Measurements from ENCODE around the gene KIF1A.

The KIF1A gene

DNA sequence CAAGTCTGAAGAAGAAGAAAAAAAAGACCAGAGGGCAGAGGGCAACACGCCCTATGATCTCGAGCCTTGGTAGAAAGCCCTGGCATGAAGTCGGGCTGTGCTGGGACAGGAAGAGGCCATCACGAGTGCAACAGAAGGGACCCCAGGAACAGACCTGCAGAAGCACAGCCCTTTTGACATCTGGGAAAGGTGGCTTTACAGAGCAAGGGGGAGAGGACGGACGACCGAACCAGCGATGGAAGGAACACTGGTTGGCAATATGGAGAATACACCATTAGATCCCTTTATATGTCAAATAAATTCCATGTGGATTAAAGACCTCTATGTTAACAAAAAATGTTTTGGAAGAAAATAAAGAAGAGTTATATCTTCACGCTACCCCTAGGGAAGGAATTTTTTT, 10.7 kb downstream of the KIF1A start:
- no peak for DNase-seq (ENCODE audit: extremely low spot score, insufficient read length, low read depth)
- no peak for FAIRE-seq

DNA sequence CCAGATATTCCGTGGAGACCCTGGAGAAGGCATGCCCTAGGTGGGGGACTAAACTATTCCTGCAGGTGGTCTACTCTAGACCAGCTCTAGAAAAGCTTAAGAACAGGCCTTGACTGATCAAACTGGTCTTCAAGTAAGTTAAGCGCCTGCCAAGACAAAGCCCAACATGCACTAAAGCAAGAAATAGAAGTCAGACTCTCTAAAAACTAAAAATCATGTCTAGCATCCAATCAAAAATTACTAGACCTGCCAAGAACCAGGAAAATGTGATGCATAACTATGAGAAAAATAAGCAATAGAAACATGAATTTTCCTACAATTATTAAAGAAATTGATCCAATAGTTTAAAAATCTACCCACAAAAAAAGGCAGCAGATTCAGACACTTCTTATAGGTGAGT, 13.6 kb downstream of the KIF1A start:
- DNase-seq (ENCODE audit: extremely low spot score, insufficient read length, low read depth) (no peak), FAIRE-seq (no peak)

DNA sequence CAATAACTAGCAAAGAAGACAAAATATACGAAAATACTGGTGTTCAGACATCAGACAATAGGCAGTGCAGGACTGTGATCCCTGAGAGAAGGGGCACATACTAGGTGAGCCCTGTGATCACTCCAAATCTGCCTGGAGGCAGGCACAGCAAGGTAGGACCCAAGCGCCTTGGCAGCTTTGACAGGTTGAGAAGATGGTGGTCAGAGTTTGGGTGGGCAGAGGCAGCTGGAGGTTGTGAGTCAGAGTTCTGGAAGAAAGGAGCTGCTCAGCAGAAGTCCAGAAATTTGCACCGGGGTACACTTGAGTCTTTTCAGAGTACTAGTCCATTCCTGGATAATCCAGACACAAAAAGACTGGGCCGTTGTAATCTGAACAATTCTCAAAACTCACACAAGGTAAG, 14.0 kb downstream of the KIF1A start:
- DNase-seq (ENCODE audit: extremely low spot score, insufficient read length, low read depth), result no peak
- FAIRE-seq, result no peak

DNA sequence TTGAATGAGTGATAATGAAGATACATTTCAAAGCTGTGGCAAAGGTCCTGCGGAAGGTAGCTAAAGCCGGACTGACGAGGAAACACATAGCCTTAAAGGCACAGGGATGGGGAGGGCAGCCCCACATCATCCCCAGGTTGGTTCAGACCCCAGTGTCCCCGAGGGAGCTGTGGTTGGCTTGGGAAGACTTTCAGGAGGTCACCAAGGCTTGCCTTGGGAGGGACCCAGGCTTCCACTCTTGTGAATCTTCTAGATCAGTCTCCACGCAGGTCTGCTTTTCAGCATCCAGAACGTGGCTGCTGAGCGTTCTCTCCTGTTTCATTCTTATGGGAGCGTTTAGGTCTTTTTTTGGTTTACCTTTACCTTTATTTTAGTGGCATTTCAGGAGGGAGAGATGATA, 16.8 kb downstream of the KIF1A start:
- no peak for DNase-seq (ENCODE audit: extremely low spot score, insufficient read length, low read depth)
- no peak for FAIRE-seq

DNA sequence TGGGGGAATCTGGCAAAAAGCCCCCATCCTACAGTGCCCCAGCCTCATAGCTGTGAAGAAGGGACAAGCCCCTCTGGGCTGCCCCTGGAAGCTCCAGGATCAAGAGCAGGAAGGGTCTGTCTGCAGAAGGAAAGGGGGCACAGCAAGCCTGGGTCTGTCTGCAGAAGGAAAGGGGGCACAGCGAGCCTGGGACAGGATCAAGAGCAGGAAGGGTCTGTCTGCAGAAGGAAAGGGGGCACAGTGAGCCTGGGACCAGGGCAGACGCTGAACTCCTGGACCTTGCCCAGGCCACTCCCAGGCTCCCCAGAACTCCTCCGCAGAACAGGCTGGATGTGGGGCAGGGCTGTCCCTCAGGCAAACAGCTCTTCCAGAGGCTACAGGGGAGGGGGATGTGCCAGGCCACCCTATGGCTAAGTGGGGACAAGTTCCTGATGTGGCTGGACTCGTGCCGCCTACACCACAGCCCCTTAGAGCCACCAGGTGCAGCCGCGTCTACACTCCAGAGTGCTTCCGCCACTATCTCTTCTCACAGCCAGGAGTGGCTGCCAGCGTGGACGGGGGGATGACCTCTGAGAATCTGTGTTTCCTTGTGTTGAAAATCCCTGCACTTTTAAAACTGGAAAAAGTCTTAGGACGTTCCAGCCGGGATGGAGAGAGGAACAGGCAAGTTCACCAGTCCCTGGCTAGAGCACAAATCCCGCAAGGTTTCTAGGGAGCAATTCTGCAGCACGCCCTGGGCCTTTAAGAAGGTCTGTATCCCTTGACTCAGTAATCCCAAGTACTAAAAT, 20.8 kb downstream of the KIF1A start:
- DNase-seq (ENCODE audit: extremely low spot score, insufficient read length, low read depth), result no peak
- no peak for FAIRE-seq

DNA sequence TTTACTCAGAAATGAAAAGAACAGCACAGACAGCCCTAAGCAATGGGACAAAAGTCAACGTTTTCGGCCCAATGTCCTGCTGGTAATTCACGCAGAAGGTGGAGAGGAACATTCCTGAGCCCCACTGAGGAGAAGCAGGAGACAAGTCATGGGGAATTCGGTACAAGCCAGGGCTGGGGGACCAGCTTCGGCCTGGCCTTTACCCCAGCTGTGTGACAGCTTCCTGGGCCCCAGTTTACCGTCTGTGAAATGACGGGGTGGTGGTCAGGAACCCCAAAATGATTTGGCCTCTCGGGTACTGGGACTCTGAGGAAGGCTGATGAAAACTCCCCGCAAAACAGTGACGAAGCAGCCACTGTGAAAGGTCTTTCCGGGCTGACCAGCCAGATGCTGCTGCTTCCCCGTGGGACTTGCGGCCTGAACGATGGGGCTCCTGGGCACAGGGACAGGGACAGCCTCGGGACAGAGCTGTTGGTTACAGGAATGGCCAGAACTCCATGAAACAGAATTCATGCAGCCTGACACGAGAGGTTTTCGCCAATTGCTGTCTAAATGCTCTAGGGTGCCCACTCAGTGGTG, 21.6 kb downstream of the KIF1A start:
- DNase-seq (ENCODE audit: extremely low spot score, insufficient read length, low read depth), result no peak
- FAIRE-seq, result no peak

DNA sequence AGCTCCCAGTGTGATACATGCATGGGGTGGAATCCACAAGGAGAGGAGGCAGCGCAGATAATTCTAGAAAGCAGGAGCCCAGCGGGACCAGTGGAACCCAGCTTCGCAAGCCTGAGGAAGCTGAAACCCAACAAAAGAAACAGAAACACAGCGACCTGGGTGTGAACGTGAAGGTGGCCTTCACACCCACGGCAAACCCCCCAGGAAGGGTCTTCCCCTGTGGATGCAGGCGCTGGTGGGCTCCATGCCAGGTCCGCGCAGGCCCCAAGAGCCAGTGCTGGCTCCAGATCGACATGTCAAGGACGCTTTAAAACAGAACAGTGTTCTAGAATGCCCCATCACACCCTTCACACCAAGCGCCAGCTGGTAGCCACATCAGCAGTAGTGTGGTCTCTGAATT, 22.1 kb downstream of the KIF1A start:
- FAIRE-seq, result no peak
- no peak for DNase-seq (ENCODE audit: extremely low spot score, insufficient read length, low read depth)

DNA sequence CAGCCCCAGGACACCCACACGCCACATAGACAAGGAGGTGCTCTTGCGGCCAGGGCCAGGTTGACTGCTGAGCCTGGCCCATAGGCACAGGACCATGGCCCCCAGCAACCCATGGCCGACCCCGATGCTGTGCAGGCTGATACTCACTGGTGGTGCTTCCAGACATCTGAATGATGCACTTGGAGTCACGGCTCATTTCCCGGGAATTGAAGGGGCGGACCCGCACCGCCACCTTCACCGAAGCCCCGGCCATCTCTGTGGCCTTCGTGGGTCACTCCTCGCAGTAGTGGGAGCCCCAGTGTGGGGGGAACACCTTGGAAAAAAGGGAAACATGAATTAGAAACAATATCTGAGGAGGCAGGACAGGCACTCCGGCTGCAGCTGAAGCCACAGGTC, 22.5 kb downstream of the KIF1A start:
- FAIRE-seq, result no peak
- no peak for DNase-seq (ENCODE audit: extremely low spot score, insufficient read length, low read depth)

DNA sequence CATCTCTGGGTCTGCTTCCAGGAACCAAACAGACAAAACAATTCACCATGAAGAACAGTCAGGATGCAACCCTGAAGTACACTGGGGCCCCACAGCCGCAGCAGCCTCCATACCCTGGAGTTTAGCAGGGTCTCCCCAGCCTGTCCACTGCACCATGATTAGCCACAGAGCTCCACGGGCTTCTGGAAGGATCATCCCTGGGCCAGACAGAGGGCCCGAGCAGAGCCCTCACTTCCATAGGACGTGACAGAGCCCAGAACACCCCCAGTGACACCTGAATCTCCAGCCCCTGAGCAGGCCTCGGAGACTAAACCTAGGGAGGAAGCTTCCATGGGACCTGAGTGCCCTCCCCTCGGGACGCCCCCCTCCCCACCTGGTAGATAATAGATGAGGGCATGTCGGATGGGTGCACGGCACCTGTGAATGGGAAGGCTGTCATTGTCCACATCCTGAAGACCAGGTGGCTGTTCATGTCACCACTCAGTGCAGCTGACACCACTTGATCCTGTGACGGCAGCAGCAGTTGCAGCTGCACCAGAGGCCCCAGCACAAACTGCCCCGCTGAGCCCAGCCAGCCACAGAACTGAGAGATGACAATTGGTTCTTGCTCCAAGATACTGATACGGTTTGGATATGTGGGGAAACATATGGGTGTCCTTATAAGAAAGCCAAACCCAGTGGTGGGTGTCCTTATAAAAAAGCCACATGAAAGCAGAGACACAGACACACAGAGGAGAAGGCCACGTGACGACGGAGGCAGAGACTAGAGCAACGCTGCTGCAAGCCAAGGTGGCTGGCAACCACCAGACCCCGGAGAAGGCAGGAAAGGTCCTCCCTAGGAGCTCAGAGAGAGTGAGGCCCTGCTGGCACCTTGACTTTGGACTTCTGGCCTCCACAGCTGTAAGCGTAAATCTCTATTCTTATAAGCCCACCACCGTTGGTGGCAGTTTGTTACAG, 23.2 kb downstream of the KIF1A start:
- DNase-seq (ENCODE audit: extremely low spot score, insufficient read length, low read depth) (no peak), FAIRE-seq (no peak)

DNA sequence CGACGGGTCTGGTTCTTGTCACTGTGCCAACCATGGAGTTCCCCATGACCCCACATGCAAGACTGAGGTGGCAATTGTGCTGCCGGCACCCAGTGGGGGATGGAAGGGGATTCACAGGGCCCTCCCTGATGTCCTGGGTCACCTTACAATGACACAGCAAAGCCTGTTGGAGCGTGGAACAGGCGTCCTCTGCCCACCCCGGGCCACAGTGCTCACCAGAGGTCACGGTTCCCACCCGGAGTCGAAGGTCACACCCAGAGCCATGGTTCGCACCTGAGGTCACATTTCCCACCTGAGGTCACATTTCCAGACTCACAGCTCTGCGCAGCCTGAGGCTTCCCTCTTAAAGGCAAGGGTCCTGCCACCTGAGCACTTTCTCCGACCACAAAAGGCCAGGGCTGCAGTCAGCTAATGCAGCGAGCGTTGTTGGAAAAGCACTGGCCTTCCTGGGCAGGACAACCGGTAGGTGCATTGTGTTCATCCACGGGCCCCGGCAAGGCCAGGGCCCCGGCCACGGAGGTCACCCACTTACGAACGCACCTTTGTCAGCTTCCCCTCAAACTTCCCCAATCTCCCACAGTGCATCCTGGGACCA, 24.0 kb downstream of the KIF1A start:
- no peak for DNase-seq (ENCODE audit: extremely low spot score, insufficient read length, low read depth)
- no peak for FAIRE-seq

DNA sequence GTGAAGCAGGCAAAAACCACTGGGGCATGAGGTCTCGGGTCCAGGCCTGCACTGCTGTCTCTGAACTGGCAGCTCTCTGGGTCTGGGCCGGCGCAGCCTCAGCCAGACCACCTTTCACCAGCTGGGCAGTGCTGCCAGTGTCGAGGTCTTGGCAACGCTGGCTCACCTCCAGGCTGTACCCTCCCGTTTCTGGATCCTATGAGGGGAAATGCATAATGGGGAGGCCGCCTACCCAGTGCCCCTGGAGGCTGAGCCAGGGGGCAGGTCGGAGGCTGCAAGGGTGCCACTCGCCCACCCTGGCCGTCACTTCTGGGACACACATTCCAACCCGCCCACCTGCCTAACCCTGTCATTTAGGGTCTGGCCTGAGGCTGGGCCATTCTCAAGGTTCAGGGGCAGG, 24.6 kb downstream of the KIF1A start:
- FAIRE-seq (no peak), DNase-seq (ENCODE audit: extremely low spot score, insufficient read length, low read depth) (no peak)

DNA sequence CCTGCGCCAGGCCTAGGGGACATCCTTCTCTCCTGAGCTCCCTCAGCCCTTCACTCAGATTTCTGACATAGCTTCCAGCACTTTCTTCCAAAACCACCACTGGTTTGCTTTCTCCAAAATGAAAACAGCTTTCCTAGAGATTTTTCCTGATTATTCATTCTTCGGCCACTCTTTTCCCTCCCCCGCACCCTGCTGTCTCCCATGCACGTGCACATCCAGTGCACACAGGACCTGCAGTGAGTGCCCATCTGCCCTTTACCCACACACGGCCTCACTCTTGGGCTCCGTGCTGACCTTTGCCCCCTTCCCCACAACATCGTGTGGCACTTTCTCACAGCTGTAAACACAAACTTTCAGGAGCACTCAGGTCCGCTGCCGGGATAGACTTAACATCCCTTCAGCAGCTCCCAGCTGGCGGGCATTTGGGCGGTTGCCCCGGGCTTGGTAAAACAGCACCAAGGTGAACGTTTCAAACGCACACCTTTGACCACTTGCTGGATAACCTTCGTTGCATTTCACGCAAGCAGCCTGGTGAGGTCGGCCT, 25.8 kb downstream of the KIF1A start:
- FAIRE-seq (no peak), DNase-seq (ENCODE audit: extremely low spot score, insufficient read length, low read depth) (no peak)

DNA sequence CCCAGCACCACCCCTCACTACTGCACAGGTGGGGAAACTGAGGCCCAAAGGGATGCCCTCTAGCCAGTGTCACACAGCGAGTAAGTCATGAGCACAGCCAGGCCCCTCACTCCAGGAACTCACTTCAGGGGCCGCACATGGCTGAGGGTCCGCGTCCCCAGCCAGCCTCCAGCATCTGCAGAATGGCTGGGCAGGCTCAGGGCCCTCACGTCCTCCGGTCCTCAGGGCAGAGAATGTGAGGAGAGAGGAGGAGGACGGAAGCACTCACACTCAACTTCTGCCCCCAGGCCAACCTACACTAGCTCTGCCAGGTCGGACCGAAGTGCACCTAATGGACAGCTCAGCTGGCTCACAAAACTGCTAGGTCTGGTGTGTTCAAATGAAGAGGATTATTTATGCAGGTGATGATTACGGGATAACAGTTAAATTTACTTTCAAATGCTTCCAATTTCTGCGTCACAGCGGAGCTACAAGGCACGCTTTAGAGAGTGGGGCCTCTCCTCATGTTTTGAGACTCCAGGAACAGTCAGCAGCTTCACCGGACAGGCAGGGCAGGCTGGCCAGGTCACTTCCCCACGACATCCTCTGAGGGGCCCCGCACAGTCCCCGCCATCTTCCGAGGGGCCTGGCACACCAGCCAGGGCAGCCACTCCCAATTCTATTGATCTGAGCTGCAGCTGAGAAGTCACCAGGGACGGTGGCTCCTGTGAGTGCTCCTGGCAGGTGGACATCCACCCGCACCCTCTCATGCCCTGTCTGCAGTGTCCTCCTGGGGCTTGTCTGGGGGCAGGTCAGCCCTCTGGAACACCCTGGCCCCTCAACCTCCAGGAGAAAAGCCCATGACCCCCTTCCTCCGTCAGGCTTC, 26.5 kb downstream of the KIF1A start:
- FAIRE-seq (no peak), DNase-seq (ENCODE audit: extremely low spot score, insufficient read length, low read depth) (no peak)

DNA sequence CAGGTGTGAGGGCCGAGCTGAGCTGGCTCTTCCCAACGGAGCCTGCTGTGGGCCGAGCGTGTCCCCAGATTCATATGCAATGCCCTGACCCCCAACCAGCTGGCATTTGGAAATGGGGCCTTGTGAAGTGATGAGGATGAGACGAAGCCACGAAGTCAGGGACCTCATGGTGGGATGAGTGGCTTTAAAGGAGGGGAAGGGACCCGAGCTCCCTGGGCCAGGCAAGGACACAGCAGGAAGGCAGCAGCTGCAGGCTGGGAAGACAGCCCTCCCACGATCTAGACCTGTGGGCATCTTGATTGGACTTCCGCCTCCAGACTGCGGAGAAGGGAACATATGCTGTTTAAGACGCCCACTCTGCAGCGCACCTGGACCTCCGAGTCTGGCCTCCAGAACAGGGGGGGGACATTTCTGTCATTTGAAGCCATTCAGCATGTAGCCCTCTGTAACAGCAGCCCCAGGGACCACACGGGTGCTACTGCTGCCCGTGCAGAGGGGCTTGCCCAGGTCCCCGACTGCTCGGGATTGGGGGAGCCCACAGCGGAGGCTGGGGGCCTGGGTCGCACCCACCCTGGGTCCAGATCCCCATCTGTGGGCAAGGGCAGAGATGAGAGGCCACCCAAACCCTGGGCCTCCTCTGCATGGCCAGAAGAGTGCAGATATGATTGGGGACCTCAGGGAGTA, 27.2 kb downstream of the KIF1A start:
- DNase-seq (ENCODE audit: extremely low spot score, insufficient read length, low read depth) (no peak), FAIRE-seq (no peak)

DNA sequence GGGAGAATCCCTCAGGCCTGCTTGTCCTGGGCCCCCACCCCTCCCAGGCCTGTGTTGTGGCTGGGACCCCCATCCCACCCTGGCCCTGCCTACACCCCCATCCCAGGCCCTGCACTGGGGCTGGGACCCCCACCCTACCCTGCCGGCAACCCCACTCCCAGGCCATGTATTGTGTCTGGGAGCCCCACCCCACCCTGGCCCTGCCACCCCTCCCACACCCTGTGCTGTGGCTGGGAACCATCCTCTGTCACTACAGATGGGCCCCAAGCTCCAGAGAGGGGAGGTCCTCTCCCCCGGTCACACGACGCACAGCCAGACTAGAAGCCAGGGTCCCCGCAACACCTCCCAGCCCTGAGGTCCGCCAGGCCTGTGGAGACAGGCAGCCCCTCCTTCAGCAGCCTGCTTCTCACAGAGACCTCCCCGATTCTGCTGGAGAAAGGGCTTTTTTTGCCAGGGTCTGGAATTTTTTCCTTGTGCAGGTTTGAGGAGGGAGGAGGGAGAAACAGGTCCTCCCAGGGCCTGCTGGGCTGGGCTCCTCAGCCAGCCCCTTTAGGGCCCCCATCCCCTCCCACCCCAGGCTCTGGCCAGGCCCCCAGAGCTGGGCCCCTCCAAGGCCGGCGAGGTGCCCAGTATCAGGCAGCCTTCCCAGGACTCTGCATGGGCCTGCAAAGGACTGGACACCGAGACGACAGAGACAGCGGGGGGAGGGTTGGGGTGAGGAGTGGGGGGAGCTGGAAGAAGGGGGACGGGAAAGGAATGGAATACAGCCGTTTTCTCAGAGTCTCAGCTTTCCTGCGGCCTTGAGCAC, 28.0 kb downstream of the KIF1A start:
- FAIRE-seq, result no peak
- no peak for DNase-seq (ENCODE audit: extremely low spot score, insufficient read length, low read depth)

DNA sequence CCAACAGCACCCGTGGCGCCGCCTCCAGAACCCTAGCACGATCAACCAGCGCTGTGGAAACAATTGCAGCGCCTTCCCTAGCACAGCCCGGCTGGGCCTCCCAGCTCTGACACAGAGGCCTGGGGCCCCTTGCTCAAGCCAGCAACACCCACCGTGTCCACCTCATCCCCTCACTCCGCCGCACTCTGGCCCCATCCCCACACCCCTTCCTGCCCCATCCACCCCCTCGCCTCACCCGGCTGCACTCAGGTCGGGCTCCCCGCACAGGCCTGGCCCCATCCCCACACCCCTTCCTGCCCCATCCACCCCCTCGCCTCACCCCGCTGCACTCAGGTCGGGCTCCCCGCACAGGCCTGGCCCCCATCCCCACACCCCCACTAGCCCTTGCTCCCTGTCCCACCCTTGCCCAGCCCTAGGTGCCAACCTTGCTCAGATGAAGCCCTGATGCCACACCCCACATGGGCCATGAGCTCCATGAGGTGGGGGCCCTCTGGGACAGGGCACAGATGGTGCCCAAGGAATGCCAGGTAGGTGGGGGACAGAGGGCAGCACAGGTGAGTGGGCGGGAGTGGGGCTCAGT, 28.7 kb downstream of the KIF1A start:
- DNase-seq (ENCODE audit: extremely low spot score, insufficient read length, low read depth) (no peak), FAIRE-seq (no peak)

DNA sequence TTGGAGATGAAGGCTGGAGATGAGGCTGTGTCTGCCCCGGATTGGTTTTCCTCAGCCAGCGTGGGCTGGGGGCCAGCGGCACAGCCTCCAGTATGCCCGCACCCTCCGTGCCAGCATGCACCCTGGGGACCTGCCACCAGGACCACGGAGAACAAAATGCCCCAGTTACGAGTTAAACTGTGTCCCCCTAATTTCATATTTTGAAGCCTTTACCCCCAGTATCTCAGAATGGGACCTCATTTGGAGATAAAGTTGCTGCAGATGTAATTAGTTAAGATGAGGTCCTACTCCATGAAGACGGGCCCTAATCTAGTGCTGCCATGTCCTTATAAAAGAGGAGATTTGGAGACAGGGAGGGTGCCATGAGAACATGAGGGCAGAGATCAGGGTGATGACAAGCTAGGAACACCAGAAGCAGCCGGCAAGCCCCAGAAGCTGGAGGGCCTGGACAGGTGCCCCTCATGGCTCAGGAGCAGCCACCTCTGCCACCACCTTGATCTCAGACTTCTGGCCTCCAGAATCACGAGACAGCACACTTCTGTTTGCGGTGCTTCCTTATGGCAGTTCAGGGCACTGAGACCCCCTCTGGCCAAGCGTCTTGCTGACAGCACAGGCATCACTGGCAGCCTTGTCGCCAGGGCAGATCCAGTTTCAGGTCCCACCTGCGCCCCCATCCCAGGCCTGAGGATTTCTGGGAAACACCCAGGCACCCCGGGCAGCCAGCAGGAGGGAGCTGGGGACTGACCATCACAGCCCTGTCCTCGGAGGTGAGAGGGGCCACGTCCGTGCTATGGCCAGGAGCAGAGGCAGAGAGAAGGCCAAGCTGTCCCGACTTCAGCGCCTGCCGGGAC, 29.4 kb downstream of the KIF1A start:
- no peak for FAIRE-seq
- no peak for DNase-seq (ENCODE audit: extremely low spot score, insufficient read length, low read depth)

Data from GM18507 (cell line).